Putamen (tissue), 1 donor: ENCODE results near the gene GPR142.
"Not testable (repeated sequence)": the region's sequence is repeated elsewhere in the genome, so short reads cannot be mapped to it uniquely, and the experiment has no call there.

ENCODE experiments used
- DNase-seq: peaks from one replicate; pipeline ENCODE4 v3.0.0-alpha.2; 2016; ENCODE audit warnings: low spot score

The GPR142 gene

DNA sequence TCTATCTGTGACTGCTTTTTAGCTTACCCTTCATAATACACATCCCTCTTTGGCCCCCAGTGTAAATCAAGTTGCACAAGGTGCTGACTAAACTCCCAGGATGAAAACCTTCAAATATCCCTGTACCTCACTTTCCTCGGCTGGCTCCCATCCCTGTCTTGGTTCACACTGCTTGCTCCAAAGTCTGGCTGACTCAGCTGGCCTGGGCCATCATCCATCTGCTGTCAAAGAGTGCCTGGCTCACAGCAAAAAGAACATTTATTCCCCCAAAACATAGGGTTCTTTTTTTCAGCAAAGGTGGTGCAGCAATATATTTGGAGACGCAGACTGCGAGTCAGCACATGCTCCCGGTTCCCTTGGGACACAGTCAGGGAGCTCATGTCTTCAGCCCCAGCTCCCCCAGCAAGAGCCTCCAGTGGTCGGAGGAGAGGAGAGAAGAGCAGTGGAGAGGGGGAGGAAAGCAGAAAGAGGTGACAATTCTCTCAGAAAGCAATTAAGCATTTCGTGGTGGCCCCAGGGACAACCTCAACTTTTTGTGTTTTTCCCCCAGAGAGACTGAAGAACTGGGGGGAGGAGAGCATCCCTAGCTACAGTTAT is 26.1 kb downstream of the GPR142 start:
- no peak for DNase-seq

DNA sequence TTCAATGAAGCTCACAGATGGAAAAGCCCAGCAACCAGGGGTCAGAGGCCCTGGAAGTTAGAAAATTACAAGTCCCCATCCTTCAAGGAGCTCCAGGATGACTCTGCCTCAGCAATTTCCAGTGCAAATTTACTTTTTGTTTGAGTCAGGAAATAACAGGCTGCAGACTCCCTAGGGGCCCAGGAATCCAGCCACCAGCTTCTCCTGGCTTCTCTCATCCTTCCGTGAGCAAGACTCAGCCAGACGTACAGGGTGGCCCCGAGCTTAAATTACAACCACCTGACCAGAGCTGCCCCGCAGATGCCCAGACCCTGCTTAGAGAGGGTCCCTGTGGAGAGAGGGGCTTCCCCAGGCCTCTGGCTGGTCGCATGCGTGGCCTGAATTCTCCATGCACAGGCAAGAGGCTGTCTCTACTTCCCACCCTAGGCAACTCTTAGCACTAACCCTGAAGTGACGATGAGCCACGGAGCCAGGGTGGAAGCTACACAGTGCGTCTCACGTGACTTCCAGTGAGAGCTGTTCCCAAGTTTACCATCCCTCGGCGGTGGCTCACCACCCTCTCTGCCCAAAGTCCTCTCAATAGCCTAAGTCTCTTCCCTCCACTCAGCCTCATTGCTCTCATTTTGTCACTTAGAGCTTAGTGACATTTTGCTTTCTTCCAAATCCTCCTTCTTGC is 27.1 kb downstream of the GPR142 start:
- DNase-seq = no peak

GRCh38 chr17:74394977-74395376 is 27.7 kb downstream of the GPR142 start:
- DNase-seq = no peak

- DNase-seq = no peak
These were observed 29.3 kb downstream of the GPR142 start for GRCh38 chr17:74396567-74396966.

DNA sequence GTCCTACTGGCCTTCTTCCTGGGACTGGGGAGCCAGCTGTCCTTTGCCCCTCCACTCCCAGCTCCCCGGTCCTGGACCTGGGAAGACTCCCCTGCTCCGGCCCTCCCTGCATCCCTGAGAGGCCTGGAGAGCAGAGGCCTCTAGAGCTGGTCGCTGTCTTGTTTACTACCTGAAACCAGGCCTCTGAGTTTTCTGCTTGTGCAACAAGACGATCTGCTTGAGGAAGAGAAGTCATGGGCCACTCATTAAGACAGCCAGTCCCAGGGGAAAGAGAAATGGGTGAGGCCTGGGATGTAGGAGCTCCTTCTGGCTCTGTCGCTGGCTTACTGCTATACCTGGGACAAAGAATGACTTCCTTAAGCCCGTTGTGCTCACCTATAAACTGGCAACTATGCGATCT is 34.7 kb downstream of the GPR142 start:
- no peak for DNase-seq

DNA sequence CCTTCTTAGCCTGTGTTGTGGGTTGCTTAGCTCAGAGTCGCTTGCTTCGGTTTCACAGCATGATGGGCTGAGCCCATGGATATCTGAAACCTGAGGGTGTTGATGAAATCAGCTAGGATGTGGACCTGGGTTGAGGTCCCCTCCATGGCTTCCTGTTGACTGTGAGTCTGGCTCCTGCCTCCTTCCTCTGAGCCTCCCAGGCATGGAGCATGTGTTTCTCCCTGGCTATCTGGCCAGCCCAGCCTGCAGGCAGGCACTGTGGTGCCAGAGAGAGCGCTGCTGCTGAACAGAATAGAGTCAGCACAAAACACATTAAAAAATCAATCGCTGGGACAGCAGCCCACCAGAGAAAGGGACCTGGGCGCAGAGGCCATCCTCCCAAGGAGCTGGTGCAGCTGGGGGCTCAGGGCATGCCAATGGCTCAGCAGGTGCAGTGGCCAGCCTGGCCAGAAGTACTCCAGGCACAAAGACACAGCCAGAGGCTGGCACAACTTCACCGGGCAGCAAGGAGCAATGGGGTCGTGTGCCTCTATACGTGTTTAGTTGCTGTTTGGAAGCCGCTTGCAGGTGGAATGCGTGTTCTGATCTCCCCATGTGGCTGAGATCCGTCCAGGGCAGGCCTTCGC is 36.3 kb downstream of the GPR142 start:
- DNase-seq = no peak

DNA sequence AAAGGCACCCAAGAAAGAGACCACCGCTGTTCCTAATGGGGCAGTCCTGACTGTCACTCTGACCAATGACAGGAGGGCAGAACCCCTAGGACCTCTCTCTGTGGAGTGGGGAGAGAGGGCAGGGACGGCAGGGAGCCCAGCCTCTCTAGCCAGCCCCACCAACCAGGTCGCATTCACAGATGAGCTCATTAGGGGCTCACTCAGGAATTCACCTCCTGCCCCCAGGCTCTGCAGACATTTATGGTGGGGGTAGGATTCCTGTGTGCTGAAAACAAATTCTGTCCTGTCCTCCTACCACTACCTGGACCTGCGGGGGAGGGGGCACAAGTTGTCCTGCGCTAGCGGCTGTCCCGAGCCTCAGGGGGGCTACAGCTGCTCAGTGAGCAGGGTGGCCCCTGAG is 36.9 kb downstream of the GPR142 start:
- no peak for DNase-seq

GRCh38 chr17:74404789-74405188 is 37.5 kb downstream of the GPR142 start:
- no peak for DNase-seq

GRCh38 chr17:74405311-74405710 is 38.0 kb downstream of the GPR142 start:
- DNase-seq = not testable (repeated sequence)

- DNase-seq = no peak
These were observed 40.1 kb downstream of the GPR142 start for GRCh38 chr17:74407384-74407783.

GRCh38 chr17:74408262-74408661 is 41.0 kb downstream of the GPR142 start:
- no peak for DNase-seq

DNA sequence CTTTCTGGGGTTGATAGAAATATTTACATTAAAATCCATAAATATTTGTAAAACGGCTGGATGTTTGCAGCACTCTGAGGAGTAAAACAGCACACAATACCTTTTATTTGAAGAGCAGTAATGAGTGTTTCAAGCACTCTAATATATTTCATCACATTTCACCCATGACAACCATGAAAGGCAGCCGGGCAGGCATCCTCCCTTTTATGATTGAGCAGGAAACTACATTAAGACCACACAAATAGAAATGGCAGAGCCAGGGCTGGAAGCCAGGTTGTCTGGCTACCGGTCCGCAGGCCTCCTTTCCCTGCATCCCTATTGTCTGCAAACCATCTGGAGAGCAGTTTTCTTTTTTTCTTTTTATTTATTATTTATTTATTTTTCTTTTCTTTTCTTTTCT is 41.5 kb downstream of the GPR142 start:
- DNase-seq = no peak

DNA sequence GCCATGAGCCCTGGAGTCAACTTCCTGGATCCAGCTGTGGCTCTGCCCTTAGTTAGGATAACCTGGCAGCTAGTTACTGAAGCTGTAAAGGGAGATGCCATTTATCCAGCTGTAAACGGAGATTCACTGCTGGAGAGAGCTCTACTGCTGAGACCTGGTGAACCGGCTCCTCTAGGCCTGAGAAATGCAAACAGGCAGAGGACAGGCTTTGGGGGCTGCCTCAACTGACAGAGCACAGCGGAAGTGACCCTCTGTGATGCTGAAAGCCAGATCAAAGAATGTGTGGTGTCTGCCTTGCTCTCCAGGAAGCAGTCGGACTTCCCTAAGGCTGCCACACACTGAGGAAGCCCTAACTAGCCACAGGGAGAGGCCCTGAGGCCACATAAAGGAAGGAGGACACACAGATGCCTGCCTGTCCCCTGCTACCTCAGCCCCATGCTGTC is 42.7 kb downstream of the GPR142 start:
- DNase-seq = no peak

- DNase-seq = no peak
These were observed 45.3 kb downstream of the GPR142 start for GRCh38 chr17:74412581-74412980.

DNA sequence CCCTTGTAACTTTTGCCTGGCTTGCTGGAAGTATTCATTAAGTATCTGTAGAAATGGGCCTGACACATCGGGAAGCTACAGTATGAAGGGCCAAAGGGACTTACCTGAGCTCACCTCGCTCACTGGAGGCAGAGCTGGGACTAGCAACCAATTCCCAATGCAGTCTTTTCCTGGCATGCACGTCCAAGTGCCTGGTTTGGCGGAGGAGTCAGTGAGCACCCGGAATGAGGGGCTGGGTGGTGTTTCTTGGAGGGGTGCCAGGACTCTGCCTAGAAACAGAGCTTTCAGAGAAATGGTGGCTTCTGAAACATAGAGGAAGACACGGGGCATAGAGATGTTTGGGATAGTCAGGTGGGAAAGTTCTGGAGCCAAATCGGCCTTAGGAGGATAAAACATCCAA is 46.2 kb downstream of the GPR142 start:
- DNase-seq = no peak

DNA sequence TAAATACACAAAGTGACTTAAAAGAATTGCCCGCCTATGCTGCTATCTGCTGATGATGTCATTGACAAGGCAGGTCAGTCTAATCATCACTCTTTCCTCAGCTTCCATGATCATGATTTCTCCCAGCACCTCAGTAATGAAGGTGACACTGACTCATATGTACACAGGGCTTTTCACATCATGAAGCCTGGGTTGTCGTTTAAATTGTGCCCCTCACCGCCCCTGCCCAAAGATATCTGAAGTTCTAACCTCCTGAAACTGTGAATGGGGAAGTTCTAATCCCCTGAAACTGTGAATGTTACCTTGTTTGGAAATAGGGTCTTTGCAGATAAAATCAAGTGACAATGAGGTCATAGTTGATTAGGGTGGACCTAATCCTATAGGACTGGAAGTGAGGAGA is 47.2 kb downstream of the GPR142 start:
- no peak for DNase-seq

DNA sequence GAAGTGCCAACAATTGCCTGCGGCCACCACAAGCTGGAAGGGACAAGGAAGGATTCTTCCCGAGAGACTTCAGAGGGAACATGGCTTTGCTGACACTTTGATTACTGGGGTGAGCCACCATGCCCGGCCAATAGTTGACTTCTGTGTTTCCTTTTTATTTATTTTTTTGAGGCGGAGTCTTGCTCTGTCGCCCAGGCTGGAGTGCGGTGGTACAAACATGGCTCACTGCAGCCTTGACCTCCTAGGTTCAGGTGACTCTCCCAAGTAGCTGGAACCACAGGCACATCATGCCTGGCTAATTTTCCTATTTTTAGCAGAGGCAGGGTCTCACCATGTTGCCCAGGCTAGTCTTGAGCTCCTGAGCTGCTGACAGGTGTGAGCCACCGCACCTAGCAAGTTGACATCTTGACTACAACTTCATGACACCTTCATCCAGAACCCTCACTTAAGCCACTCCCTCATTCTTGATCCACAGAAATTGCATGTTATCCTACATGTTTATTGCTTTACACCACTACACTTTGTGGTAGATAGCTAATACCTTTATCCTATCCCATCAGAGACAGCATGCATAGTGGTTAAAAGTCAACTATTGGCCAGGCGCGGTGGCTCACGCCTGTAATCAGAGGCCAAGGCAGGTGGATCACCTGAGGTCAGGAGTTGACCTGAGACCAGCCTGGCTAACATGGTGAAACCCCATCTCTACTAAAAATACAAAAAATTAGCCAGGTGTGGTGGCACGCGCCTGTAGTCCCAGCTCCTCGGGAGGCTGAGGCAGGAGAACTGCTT is 48.5 kb downstream of the GPR142 start:
- no peak for DNase-seq

GRCh38 chr17:74417178-74418045 is 50.1 kb downstream of the GPR142 start:
- no peak for DNase-seq

DNA sequence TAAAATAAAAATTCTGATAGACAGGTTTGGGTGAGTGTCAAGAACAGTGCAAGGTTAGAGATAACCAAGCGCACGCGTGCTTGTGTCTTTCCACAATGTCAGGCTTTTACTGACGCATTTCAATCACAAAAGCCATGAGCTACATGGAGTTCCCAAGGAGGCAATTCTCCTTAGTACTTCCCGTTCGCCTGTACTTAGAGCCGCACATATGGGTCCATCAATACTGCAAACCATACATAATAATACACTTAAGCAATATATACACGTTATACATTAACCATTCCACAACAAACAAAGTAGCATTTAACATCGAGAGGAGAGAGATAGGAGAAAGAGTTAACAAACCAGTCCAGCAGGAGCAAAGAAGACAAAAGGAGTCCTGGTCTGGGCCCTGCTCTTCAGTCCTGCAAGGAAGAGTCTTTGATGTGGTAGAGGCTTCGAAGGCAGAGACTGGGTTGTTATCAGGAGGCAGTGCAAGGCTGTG is 52.7 kb downstream of the GPR142 start:
- no peak for DNase-seq
